Articular chondrocyte of knee joint (primary cell): ENCODE measurements around the gene RNF214. TPM values are rescaled to one million over a fixed set of nuclear protein-coding genes. Genes with fewer than 3 reads are reported as not detected.

Source experiments
- small RNA-seq: library from RNA; depleted of rRNA; stranded (forward); fragments of <200 nt; gene quantifications from one replicate; pipeline ENCODE3, GENCODE V24; 2012
- total RNA-seq: library from RNA; depleted of rRNA; stranded (reverse); fragments of >200 nt; gene quantifications from 2 replicates; pipeline ENCODE4 v1.2.3, GENCODE V29; 2012

The RNF214 gene
- 14.2 and 17.0 TPM in 2 replicates for total RNA-seq

DNA sequence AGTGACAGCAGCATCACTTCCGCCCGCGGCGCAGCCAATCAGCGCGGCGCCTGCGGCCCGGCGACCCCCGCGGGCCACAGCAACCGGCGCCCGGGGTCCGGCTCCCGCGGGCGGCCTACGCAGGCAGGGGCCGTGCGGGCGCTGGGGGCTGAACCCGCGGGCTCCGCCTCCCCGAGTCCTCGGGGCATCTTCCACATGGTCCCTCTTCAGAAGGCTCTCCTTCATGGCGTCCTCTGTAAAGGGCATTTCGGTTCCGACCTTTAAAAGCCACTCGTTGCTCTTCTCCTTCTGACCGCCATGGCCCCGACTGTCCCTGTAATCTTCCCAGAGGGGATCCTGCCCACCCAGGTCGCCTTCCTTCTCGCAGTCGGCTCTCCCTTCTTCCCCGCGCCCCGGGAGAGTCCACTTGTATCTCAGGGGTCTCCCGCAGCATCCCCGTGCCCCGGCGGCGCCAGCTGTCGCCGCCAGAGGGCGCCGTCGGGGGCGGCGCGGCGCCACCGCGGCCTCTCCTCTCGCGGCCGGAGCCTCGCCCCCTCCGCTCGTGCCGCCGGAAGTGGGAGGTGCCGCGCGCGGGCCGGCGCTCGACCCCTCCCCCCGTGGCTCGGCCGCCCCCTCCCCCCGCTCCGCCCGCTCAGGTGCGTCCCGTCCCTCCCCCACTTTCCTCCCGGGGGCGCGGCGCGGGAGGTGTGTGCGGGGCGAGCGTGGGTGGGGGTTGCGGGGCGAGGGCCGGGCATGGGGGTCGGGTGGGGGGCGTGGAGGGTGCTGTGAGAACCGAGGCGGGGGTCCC, at the start of gene RNF214:
RNF214 (plus strand) TSS at position 580 of the 787 bp plus-strand sequence. CDS start 1,602 bp downstream, outside the sequence.

DNA sequence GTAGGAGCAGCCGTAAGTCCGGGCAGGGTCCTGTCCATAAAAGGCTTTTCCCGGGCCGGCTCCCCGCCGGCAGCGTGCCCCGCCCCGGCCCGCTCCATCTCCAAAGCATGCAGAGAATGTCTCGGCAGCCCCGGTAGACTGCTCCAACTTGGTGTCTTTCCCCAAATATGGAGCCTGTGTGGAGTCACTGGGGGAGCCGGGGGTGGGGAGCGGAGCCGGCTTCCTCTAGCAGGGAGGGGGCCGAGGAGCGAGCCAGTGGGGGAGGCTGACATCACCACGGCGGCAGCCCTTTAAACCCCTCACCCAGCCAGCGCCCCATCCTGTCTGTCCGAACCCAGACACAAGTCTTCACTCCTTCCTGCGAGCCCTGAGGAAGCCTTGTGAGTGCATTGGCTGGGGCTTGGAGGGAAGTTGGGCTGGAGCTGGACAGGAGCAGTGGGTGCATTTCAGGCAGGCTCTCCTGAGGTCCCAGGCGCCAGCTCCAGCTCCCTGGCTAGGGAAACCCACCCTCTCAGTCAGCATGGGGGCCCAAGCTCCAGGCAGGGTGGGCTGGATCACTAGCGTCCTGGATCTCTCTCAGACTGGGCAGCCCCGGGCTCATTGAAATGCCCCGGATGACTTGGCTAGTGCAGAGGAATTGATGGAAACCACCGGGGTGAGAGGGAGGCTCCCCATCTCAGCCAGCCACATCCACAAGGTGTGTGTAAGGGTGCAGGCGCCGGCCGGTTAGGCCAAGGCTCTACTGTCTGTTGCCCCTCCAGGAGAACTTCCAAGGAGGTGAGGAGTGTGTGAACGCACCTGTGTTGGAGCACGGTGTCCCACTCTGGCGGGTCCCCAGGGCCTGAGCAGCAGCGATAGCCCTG, 33.2 kb upstream of the RNF214 start, which contains the start of gene TAGLN:
TAGLN (plus strand) TSS at position 318 of the 863 bp plus-strand sequence. CDS start 3,644 bp downstream, outside the sequence.

DNA sequence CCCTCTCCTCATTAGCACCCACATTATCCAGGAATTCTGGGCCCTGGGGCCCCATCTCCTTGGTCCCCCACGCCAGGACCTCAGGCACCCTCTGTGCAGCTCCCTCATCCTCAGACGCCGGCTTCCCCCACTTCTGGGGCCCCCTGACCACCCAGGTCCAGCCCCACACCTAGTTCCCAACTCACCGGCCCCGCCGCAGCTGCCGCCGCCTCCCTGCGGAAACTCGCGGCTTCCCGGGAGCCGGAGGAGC, 704 bp upstream of the RNF214 start, which contains the start of gene PCSK7:
PCSK7 (minus strand) TSS at position 232 of the 250 bp plus-strand sequence. CDS start 2,229 bp downstream, outside the sequence.

DNA sequence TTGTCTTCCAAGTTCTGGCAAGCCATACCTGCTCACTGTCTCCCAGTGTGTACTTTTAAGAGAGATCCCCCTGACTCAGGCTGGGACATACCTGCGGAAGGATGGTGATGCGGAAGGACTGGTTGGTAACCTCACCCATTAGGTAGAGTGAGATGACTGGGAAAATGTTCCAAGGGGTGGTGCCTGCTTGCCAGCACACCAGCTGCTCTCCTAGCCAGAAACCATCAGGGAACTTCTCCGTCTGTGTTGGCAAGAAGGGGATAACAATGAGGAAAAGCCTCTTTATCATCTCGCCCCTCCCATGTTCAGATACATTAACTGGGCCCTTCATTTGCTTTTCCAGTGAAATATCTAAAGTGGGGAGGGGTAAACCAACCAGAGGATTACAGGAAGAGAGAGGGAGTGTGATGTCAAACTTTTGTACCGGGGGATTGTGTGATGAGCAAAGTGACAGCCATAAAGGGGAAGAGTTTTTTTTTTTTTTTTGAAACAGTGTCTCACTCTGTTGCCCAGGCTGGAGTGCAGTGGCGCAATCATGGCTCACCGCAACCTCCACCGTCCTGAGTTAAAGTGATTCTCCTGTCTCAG, 58.4 kb downstream of the RNF214 start, which contains the start of gene BACE1-AS:
BACE1-AS (plus strand) TSS at position 538 of the 588 bp plus-strand sequence.

DNA sequence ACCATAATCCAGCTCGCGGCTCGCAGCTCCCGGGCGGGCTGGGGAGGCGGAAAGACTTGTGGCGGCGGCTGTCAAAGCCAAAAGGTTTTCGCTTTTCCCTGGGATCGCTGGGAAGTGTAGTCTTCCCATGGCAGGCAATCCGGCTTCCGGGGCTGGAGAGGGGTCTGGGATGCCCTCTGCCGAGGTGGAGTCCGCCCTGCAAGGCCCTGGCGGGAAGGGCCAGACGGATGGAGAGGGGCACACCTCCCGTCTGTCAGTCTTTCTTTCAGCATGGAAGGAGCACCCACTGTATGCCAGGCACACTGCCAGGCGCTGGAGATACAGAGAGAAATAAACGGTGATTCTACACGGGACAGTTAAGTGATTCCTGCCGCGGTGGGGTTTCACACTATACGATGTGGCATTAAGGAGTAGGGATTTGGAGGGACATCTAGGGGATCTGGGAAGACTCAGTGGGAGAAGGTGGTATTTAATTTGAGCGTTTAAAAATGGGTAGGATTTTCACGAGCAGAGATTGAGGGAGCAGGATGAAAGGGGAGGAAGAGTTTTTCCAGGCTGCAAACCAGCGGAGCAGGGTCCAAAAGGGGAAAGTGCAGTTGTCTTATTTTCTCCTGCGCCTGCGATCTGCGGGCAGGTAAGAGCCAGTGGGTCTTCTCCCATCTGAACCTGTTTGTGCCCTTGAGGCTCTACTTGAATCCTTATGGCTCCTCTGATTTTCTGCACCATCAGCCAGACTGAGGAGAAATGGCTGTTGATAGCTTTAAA, 83.9 kb downstream of the RNF214 start, which contains the start of gene BACE1:
BACE1 (minus strand) TSS at position 60 of the 765 bp plus-strand sequence. CDS start 461 bp downstream, outside the sequence.

DNA sequence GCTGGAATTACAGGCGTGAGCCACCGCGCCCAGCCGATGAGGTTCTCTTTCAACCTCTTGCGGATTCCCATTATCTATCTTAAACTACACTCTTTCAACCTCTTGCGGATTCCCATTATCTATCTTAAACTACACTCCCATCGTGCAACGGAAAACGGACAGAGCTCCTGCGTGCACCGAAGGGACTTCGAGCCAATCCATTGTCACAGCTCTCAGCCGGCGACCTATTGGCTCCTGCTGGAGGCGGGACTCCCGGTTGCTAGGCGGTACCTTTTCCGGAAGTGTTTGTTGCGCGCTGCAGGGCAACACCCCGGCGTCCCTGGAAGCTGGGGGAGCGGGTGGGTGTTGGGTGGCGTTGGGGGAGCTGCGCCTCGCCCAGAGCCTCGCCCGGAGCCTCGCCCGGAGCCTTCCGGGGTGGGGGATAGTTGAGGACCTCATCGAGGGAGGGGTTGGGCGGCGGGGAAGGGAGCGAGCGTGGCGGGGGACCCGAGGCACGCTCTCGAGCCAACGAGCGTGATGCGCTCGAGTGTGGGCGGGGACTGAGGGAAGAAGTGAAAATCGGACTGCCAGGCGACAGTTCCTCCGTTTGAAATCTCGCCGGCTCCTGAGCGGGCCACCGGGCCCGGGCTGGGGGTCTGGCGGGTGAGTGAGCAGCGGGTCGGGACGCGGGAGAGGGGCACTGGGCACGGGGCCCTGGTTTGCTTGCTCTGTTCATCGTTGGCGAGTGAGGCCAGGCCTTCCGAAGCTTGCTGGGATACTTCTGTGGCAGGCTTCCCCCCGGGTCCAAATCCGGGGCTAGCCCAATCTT, 95.3 kb downstream of the RNF214 start, which contains the start of gene CEP164:
CEP164 (plus strand) TSS at position 288 of the 808 bp plus-strand sequence. CDS start 10,733 bp downstream, outside the sequence.

Small RNA genes lying within 50 kb of the gene (small RNA-seq; reads per million reads assigned to genes)
- gene RF00564, result not detected

Other genes with a start within 250 kb of the RNF214 start
- gene SIK3, start 134.2 kb upstream of the RNF214 start, total RNA-seq, result 31.0 and 34.8 TPM in 2 replicates
- gene PAFAH1B2, start 88.4 kb upstream of the RNF214 start, total RNA-seq, result 159 and 189 TPM in 2 replicates
- 21.9 and 32.1 TPM in 2 replicates for gene SIDT2, start 53.9 kb upstream of the RNF214 start, total RNA-seq
- 331 and 451 TPM in 2 replicates for gene TAGLN, start 33.3 kb upstream of the RNF214 start, total RNA-seq
- gene PCSK7, start 598 bp upstream of the RNF214 start, total RNA-seq, result 36.5 and 43.9 TPM in 2 replicates
- gene BACE1-AS, start 58.7 kb downstream of the RNF214 start, total RNA-seq, result 5.1 and 5.4 TPM in 2 replicates
- gene BACE1, start 83.6 kb downstream of the RNF214 start, total RNA-seq, result 48.4 and 52.9 TPM in 2 replicates
- 38.5 and 38.8 TPM in 2 replicates for gene CEP164, start 95.2 kb downstream of the RNF214 start, total RNA-seq